Activated T-helper 9 cell treated with anti-CD3 and anti-CD28 coated beads, Interleukin-2, amount 50 U/mL, for 16 hours (primary cell): ENCODE measurements around the gene GIPC1.

ENCODE experiments used
- DNase-seq: peaks from one replicate; pipeline ENCODE4 v3.0.0-alpha.2; 2020; ENCODE audit warnings: low read depth

The GIPC1 gene

DNA sequence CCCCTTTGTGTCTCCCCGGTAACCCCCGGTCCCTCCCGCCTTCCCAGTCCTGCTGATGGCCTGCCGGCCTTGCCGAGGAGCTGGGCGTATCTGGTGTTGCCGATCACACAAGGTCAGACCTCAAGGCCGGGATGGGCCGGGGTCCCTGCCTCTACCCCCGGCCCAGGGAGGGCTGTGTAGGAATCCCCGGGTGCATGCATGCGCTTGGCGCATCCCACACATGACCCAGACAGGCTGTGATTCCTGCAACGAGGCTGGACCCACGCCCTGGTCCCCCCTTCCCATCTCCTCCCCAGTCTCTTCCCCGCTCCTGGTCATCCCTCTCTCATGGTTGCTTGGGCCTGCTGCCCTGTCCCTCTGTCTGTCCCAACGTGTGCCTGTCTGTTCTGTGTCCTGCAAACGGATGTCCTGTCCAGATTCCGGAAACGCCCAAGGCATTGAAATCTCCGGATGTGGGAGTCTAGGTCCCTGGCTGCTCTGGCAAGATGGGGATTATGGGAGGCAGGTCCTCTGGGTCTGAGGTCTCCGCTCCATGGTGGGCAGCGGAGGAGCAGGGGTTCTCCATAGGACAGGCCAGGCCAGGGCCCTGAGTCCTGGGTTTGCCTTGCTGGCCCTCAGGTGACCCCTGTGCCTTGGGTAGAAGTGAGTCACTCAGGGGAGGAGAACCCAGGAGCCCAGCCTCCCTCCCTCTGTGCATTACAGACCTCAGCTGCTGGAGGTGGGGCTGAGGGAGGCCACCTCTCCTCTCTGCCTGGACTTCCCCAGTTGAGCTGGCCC is 61.2 kb downstream of the GIPC1 start:
- no peak for DNase-seq

DNA sequence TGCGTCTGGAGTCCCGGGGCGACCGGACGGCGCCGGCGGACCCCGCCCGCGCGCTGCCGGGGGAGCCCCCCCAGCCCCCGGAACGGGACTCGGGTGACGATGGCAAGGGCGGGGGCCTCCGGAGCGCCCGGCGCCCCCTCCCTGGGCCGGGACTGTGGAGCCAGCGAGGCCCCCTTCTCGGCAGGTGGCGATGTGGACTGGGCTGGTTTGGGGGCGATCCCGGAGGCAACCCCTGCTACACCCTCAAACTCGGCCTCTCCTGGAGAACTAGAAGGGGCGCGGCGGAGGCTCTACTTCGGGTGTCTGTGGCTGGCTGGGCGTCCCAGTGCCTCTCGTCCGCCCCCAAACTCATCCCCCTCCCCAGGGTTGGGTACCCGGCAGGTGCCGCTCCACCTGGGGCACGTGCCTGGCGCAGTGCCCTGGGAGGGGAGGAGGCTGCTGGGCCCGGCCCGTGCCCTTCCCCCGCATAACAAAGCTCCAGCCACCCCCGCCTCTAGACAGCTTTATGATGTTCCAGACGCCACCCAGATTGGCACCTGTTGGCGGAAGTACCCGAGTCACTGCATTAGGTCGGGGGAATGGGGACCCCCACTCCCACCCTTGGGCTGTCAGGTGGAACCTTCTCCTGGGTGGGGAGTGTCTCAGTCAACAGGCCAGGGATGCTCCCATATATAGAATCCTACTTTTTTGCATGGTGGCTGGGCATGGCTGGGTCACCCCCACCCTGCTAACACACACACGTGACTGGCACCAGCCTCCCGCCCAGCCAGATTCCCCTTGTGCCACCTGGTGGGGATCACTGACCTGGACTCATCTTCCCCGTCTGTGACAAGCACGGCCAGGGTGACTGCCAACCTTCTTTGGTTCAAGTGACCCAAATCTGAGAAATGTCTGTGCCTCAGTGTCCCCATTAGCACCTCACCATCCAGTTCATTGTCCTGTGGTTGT is 62.1 kb downstream of the GIPC1 start:
- DNase-seq = peak; percentile 27

DNA sequence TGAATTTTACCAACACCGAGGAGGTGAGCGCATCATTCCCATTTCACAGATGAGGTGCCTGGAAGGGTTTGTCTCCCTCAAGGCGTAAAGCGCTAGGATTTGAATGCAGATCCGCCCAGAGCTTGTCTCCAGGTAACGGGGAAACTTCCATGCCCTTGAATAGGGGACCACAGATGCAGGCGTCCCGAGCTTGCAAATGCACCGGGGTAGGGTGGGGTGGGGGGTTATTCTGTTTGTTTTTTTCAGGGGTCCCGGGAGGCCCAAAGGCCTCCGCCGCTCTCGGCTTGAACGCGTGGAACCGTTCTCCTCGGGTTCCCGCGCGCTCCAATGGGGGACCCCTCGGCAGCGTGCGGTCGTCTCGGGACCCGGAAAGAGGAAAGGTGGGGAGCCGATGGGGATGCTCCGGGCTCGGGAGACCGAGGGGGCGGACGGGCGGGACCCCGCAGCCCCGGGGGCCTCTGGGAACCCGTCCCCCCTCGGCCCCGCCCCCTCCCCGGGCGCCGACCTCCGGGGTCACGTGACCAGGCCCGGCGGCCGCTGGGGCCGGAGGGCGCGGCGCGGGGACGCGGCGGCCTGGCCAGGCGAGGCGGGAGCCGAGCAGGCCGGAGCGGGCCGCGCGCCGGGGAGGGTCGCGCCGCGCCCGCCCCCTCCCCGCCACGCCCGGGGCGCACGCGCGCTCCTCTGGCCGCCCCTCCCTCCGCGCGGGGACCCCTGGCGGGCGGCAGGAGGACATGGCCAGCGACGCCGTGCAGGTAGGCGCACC is 63.0 kb downstream of the GIPC1 start, which contains the start of gene PKN1:
TSS of gene PKN1 (plus strand) at position 516 of the 763 bp plus-strand sequence. CDS start at position 732, 216 bp downstream.
- DNase-seq = peak; percentile 39

DNA sequence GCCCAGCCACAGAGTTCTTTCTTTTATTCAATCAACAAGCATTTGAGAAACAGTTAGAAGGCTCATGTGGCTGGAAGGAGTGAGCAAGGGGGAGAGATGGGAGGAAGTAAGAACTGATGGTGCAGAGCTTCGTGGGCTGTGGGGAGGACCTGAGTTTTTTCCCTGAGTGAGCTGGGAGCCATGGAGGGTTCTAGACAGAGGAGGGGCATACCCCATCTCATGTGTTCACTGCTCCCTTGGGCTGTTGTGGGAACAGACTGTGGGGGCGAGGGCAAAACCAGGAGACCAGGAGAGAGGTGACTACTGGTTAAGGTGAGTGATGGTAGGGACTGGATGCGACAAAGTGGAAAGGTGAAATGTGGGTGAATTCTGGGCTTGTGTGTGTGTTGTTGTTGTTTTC is 65.2 kb downstream of the GIPC1 start:
- DNase-seq = no peak

DNA sequence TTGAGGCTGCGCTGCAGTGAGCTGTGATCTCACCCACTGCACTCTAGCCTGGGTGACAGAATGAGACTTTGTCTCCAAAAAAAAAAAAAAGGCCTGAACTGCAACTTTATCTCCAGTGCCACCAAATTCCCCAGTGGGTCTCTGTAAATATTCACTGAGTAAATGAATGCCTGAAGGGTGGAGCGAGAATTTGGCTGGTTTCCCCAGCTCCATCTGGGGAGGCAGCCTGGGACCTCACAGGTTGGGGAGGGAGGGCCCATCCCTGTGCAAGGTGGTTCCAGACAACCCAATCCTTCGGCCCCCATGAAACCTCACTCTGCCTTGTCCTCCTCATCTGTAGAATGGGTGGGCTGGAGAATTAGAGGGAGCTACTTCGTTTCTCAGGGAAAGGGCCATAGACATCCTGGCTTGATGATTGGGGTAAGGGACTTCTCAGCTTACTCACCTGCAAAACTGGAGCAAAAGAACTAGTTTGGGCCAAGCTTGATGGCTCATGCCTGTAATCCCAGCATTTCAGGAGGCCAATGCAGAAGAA is 67.0 kb downstream of the GIPC1 start:
- DNase-seq = no peak
